HepG2 (cell line): ENCODE data around the gene EFEMP2. TPM values are rescaled to one million over a fixed set of nuclear protein-coding genes. Genes with fewer than 3 reads are reported as not detected.

Experiments used
- CREB1 ChIP-seq, 2 experiments: fragments of 450-650 bp in 1 of 2; IDR thresholded peaks; 2 replicates each; pipeline ENCODE4 v1.6.1; 2016 to 2017; ENCODE audit warnings: control low read depth in 1 of 2, mild to moderate bottlenecking in 1 of 2, missing compliant biosample characterization in 1 of 2, missing genetic modification characterization in 1 of 2
- ELF1 ChIP-seq: sonication (generic); formaldehyde crosslinking; IDR thresholded peaks from 2 replicates; pipeline ENCODE4 v1.4.0; 2020; ENCODE audit warnings: missing genetic modification reagents
- FOXC1 ChIP-seq: sonication (generic); formaldehyde crosslinking; IDR thresholded peaks from 2 replicates; pipeline ENCODE4 v1.8.0; 2022; ENCODE audit warnings: mild to moderate bottlenecking, missing genetic modification reagents, borderline replicate concordance
- HOXA3 ChIP-seq: sonication (generic); formaldehyde crosslinking; IDR thresholded peaks from 2 replicates; pipeline ENCODE4 v1.5.0; 2020; ENCODE audit warnings: missing genetic modification reagents
- KAT8 ChIP-seq: IDR thresholded peaks from 2 replicates; pipeline ENCODE4 v1.6.1; 2016; ENCODE audit warnings: missing genetic modification reagents, missing compliant biosample characterization
- MIER3 ChIP-seq: IDR thresholded peaks from 2 replicates; pipeline ENCODE4 v1.6.1; 2016; ENCODE audit warnings: missing compliant biosample characterization, borderline replicate concordance
- SPEN ChIP-seq: sonication (generic); formaldehyde crosslinking; IDR thresholded peaks from 2 replicates; pipeline ENCODE4 v1.5.1; 2020; ENCODE audit warnings: low read depth, mild to moderate bottlenecking, missing genetic modification reagents
- SRSF1 ChIP-seq: fragments of 200-400 bp; formaldehyde crosslinking; optimal IDR thresholded peaks from 2 replicates; pipeline ENCODE3; 2017; ENCODE audit warnings: mild to moderate bottlenecking, low read depth, low read length, moderate library complexity
- ZBTB7B ChIP-seq: sonication (generic); formaldehyde crosslinking; IDR thresholded peaks from 2 replicates; pipeline ENCODE4 v1.4.0; 2020; ENCODE audit warnings: missing genetic modification reagents
- ZNF205 ChIP-seq: IDR thresholded peaks from 2 replicates; pipeline ENCODE4 v1.6.1; 2018; ENCODE audit warnings: missing biosample characterization, missing genetic modification reagents
- ZNF329 ChIP-seq: sonication (generic); formaldehyde crosslinking; IDR thresholded peaks from 2 replicates; pipeline ENCODE4 v1.9.0; 2021; ENCODE audit warnings: low read depth, mild to moderate bottlenecking, missing genetic modification reagents
- ZNF333 ChIP-seq: sonication (generic); formaldehyde crosslinking; IDR thresholded peaks from 2 replicates; pipeline ENCODE4 v1.4.0; 2020; ENCODE audit warnings: mild to moderate bottlenecking, missing genetic modification reagents, borderline replicate concordance
- ZNF614 ChIP-seq: IDR thresholded peaks from 2 replicates; pipeline ENCODE4 v1.6.1; 2018; ENCODE audit warnings: missing biosample characterization, missing genetic modification reagents, inconsistent platforms, borderline replicate concordance
- ZNF678 ChIP-seq: sonication (generic); formaldehyde crosslinking; IDR thresholded peaks from 2 replicates; pipeline ENCODE4 v1.4.0; 2020; ENCODE audit warnings: mild to moderate bottlenecking, missing genetic modification reagents
- ZSCAN25 ChIP-seq: sonication (generic); formaldehyde crosslinking; IDR thresholded peaks from 2 replicates; pipeline ENCODE4 v1.8.0; 2022; ENCODE audit warnings: mild to moderate bottlenecking, missing genetic modification reagents
- polyA plus RNA-seq, 8 experiments: library from polyadenylated mRNA; depleted of rRNA in 3 of 8; stranded (reverse) in 7 of 8; unstranded in 1 of 8; fragments of >200 nt; fragmentation: Illumina TruSeq in 4 of 8; extraction: Trizol in 4 of 8; gene quantifications; 2 replicates each; pipeline versions ENCODE4 v1.2.1 to v1.2.3, GENCODE V29; 2011 to 2016; ENCODE audit warnings: low read depth in 4 of 8, missing spikeins in 1 of 8, mixed read lengths in 1 of 8; ENCODE audit not compliant: insufficient read depth in 1 of 8
- total RNA-seq, 5 experiments: library from RNA; depleted of rRNA; stranded (reverse); fragments of >200 nt; fragmentation: Illumina TruSeq; extraction: Trizol; gene quantifications; 2 replicates each; pipeline ENCODE4 v1.2.3, GENCODE V29; 2016; ENCODE audit warnings: low read depth in 1 of 5
- TF ChIP-seq, protein P1 (sequence below): sonication (generic); IDR thresholded peaks from 2 replicates; pipeline ENCODE4 v1.6.1; 2016; ENCODE audit warnings: low read depth, borderline replicate concordance
- TF ChIP-seq, protein P2 (sequence below): sonication (generic); formaldehyde crosslinking; IDR thresholded peaks from 2 replicates; pipeline ENCODE4 v1.4.0; 2020; ENCODE audit warnings: low read depth, mild to moderate bottlenecking, missing genetic modification reagents
- TF ChIP-seq, protein P3 (sequence below): IDR thresholded peaks from 2 replicates; pipeline ENCODE4 v1.6.1; 2016; ENCODE audit warnings: low read depth
- TF ChIP-seq, protein P4 (sequence below): IDR thresholded peaks from 2 replicates; pipeline ENCODE4 v1.4.0; 2020; ENCODE audit warnings: mild to moderate bottlenecking, missing genetic modification reagents
- TF ChIP-seq, protein P5 (sequence below): sonication (generic); formaldehyde crosslinking; IDR thresholded peaks from 2 replicates; pipeline ENCODE4 v1.8.1; 2023; ENCODE audit warnings: mild to moderate bottlenecking, inconsistent platforms, moderate library complexity, missing genetic modification reagents, borderline replicate concordance

EFEMP2 gene
- total and polyA plus RNA-seq, 2 of the 13 experiments (the other 11 are each of a cell fraction or from before 2014, with no cell fraction given), result 7.4 to 29.7 TPM

DNA sequence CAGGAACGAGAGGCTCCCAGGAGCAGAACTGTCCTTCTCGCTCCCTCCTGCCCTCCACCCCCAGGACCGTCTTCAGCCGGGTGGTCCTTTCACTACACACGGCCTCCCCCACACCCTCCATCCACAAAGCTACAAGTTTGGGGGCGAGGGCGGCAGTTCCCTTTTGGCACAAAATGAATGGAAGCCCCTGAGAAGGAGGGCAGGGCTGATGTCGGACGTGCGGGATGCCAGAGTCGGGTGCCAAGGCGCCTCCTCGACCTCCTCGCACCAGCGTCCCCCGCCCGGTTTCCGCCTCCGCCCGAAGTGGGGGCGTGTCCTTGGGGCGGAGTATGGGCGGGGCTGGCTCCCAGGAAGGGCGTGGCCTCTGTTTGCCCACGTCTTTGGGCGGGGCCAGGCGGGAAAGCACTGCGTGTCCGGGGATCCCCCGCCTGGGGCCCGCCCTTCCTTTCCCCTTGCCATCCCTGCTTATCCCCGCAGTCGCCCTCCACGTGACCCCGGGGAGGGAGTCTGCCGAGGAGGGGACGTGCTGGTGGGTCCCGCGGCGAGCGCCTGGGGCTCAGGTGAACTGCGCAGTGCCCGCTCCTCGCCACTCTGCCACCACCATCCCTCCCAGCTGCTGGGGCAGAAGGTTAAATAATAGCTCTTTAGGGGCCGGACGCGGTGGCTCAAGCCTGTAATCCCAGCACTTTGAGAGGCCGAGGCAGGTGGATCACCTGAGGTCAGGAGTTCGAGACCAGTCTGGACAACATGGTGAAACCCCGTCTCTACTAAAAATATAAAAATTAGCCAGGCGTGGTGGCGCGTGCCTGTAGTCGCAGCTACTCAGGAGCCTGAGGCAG is 937 bp upstream of the EFEMP2 start (continued):
- TF ChIP-seq, protein P1, sequence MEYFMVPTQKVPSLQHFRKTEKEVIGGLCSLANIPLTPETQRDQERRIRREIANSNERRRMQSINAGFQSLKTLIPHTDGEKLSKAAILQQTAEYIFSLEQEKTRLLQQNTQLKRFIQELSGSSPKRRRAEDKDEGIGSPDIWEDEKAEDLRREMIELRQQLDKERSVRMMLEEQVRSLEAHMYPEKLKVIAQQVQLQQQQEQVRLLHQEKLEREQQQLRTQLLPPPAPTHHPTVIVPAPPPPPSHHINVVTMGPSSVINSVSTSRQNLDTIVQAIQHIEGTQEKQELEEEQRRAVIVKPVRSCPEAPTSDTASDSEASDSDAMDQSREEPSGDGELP, result peak; percentile 67; the same call in 1 of the 2 replicates
- TF ChIP-seq ZBTB7B (CRISPR knock-in tag) (peak; percentile 36; the same call in 1 of the 2 replicates), SPEN (CRISPR knock-in tag) (peak; percentile 55; the same call in 1 of the 2 replicates), HOXA3 (CRISPR knock-in tag) (peak; percentile 69), FOXC1 (CRISPR knock-in tag) (0 out of 2 replicates have a peak, but pooled peaks have one; percentile 64), ZSCAN25 (CRISPR knock-in tag) (no peak; the same call in 1 of the 2 replicates), ZNF205 (CRISPR knock-in tag) (no peak), CREB1 (IDR thresholded peaks at IDR 0.05) (no peak), CREB1 (CRISPR knock-in tag; IDR thresholded peaks at IDR 0.05) (no peak; the same call in 1 of the 2 replicates), ELF1 (CRISPR knock-in tag) (peak; percentile 80), ZNF614 (CRISPR knock-in tag) (no peak), ZNF678 (no peak), MIER3 (no peak), ZNF329 (CRISPR knock-in tag) (peak; percentile 57; the same call in 1 of the 2 replicates), KAT8 (CRISPR knock-in tag) (peak; percentile 48), SRSF1 (no peak), ZNF333 (no peak)
- TF ChIP-seq, protein P2, sequence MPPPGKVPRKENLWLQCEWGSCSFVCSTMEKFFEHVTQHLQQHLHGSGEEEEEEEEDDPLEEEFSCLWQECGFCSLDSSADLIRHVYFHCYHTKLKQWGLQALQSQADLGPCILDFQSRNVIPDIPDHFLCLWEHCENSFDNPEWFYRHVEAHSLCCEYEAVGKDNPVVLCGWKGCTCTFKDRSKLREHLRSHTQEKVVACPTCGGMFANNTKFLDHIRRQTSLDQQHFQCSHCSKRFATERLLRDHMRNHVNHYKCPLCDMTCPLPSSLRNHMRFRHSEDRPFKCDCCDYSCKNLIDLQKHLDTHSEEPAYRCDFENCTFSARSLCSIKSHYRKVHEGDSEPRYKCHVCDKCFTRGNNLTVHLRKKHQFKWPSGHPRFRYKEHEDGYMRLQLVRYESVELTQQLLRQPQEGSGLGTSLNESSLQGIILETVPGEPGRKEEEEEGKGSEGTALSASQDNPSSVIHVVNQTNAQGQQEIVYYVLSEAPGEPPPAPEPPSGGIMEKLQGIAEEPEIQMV (CRISPR knock-in tag), result no peak
- TF ChIP-seq, protein P3, sequence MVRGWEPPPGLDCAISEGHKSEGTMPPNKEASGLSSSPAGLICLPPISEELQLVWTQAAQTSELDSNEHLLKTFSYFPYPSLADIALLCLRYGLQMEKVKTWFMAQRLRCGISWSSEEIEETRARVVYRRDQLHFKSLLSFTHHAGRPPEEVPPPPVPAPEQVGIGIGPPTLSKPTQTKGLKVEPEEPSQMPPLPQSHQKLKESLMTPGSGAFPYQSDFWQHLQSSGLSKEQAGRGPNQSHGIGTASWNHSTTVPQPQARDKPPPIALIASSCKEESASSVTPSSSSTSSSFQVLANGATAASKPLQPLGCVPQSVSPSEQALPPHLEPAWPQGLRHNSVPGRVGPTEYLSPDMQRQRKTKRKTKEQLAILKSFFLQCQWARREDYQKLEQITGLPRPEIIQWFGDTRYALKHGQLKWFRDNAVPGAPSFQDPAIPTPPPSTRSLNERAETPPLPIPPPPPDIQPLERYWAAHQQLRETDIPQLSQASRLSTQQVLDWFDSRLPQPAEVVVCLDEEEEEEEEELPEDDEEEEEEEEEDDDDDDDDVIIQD (CRISPR knock-in tag), result no peak
- TF ChIP-seq, protein P4, sequence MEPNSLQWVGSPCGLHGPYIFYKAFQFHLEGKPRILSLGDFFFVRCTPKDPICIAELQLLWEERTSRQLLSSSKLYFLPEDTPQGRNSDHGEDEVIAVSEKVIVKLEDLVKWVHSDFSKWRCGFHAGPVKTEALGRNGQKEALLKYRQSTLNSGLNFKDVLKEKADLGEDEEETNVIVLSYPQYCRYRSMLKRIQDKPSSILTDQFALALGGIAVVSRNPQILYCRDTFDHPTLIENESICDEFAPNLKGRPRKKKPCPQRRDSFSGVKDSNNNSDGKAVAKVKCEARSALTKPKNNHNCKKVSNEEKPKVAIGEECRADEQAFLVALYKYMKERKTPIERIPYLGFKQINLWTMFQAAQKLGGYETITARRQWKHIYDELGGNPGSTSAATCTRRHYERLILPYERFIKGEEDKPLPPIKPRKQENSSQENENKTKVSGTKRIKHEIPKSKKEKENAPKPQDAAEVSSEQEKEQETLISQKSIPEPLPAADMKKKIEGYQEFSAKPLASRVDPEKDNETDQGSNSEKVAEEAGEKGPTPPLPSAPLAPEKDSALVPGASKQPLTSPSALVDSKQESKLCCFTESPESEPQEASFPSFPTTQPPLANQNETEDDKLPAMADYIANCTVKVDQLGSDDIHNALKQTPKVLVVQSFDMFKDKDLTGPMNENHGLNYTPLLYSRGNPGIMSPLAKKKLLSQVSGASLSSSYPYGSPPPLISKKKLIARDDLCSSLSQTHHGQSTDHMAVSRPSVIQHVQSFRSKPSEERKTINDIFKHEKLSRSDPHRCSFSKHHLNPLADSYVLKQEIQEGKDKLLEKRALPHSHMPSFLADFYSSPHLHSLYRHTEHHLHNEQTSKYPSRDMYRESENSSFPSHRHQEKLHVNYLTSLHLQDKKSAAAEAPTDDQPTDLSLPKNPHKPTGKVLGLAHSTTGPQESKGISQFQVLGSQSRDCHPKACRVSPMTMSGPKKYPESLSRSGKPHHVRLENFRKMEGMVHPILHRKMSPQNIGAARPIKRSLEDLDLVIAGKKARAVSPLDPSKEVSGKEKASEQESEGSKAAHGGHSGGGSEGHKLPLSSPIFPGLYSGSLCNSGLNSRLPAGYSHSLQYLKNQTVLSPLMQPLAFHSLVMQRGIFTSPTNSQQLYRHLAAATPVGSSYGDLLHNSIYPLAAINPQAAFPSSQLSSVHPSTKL (CRISPR knock-in tag), result peak; percentile 63
- TF ChIP-seq, protein P5, sequence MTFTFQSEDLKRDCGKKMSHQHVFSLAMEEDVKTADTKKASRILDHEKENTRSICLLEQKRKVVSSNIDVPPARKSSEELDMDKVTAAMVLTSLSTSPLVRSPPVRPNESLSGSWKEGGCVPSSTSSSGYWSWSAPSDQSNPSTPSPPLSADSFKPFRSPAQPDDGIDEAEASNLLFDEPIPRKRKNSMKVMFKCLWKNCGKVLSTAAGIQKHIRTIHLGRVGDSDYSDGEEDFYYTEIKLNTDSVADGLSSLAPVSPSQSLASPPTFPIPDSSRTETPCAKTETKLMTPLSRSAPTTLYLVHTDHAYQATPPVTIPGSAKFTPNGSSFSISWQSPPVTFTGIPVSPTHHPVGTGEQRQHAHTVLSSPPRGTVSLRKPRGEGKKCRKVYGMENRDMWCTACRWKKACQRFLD, result no peak
